GM18873 (cell line): Measurements from ENCODE around the gene ZNHIT6.

Experiments used
- ATAC-seq: cut with Tn5 transposase; IDR thresholded peaks from one replicate; pipeline ENCODE4 v1.9.1; 2021; ENCODE audit warnings: mild to moderate bottlenecking, moderate library complexity, moderate number of reproducible peaks; ENCODE audit not compliant: unreplicated experiment, low FRiP score

ZNHIT6 gene

GRCh38 chr1:85624361-85624760 is 83.9 kb downstream of the ZNHIT6 start:
- no peak for ATAC-seq

- ATAC-seq, result no peak
Measured at GRCh38 chr1:85623061-85623471, 85.2 kb downstream of the ZNHIT6 start.

- no peak for ATAC-seq
Measured at GRCh38 chr1:85621430-85621829, 86.8 kb downstream of the ZNHIT6 start.

GRCh38 chr1:85617633-85618100 is 90.6 kb downstream of the ZNHIT6 start:
- ATAC-seq, result no peak

- no peak for ATAC-seq
Measured at GRCh38 chr1:85616736-85617135, 91.5 kb downstream of the ZNHIT6 start.

GRCh38 chr1:85616364-85616705 is 91.9 kb downstream of the ZNHIT6 start:
- no peak for ATAC-seq

- no peak for ATAC-seq
Measured at GRCh38 chr1:85615586-85616363, 92.5 kb downstream of the ZNHIT6 start.

GRCh38 chr1:85612704-85613361 is 95.4 kb downstream of the ZNHIT6 start:
- no peak for ATAC-seq

- no peak for ATAC-seq
Measured at GRCh38 chr1:85611856-85612255, 96.4 kb downstream of the ZNHIT6 start.

- ATAC-seq, result no peak
Measured at GRCh38 chr1:85611425-85611824, 96.8 kb downstream of the ZNHIT6 start.

- no peak for ATAC-seq
Measured at GRCh38 chr1:85609976-85610375, 98.3 kb downstream of the ZNHIT6 start.

- ATAC-seq, result no peak
Measured at GRCh38 chr1:85608851-85609250, 99.4 kb downstream of the ZNHIT6 start.

GRCh38 chr1:85607921-85608265 is 100.3 kb downstream of the ZNHIT6 start:
- ATAC-seq, result no peak

- ATAC-seq, result no peak
Measured at GRCh38 chr1:85607126-85607920, 100.9 kb downstream of the ZNHIT6 start.

GRCh38 chr1:85606414-85606800 is 101.8 kb downstream of the ZNHIT6 start:
- no peak for ATAC-seq

- no peak for ATAC-seq
Measured at GRCh38 chr1:85605484-85606413, 102.5 kb downstream of the ZNHIT6 start.

- no peak for ATAC-seq
Measured at GRCh38 chr1:85604298-85604997, 103.8 kb downstream of the ZNHIT6 start.

GRCh38 chr1:85603086-85603880 is 105.0 kb downstream of the ZNHIT6 start:
- ATAC-seq, result no peak

GRCh38 chr1:85602571-85602970 is 105.7 kb downstream of the ZNHIT6 start:
- no peak for ATAC-seq
